Loucy (cell line): Measurements from ENCODE around the gene RECQL.

ENCODE experiments used
- H2AFZ ChIP-seq: fragments of 200-600 bp; sonication (generic); 2 replicates; pipeline ENCODE4 v1.6.0; 2016; ENCODE audit warnings: antibody characterized with exemption, mild to moderate bottlenecking, low read length, moderate library complexity
- H3F3A ChIP-seq: fragments of 200-600 bp; 2 replicates; pipeline ENCODE4 v1.6.0; 2016; ENCODE audit warnings: antibody characterized with exemption, low read depth, mild to moderate bottlenecking
- H3K27me3 ChIP-seq: fragments of 200-600 bp; sonication (generic); 2 replicates; pipeline ENCODE4 v1.6.1; 2014; ENCODE audit warnings: low read length, mild to moderate bottlenecking; ENCODE audit not compliant: insufficient read depth, poor library complexity, severe bottlenecking
- H3K36me3 ChIP-seq: fragments of 200-600 bp; sonication (generic); 2 replicates; pipeline ENCODE4 v1.6.1; 2016; ENCODE audit warnings: low read length; ENCODE audit not compliant: insufficient read depth
- H3K4me1 ChIP-seq: fragments of 200-600 bp; sonication (generic); 2 replicates; pipeline ENCODE4 v1.5.1; 2014; ENCODE audit warnings: low read length, mild to moderate bottlenecking; ENCODE audit not compliant: insufficient read depth, poor library complexity, severe bottlenecking
- H3K4me2 ChIP-seq: fragments of 200-600 bp; sonication (generic); 2 replicates; pipeline ENCODE4 v1.6.0; 2014; ENCODE audit warnings: antibody characterized with exemption, low read length, low read depth, mild to moderate bottlenecking; ENCODE audit not compliant: poor library complexity, severe bottlenecking
- H3K4me3 ChIP-seq: fragments of 200-600 bp; sonication (generic); 2 replicates; pipeline ENCODE4 v1.5.1; 2014; ENCODE audit warnings: low read length, mild to moderate bottlenecking, mixed read lengths; ENCODE audit not compliant: poor library complexity, severe bottlenecking
- H3K79me2 ChIP-seq: fragments of 200-600 bp; sonication (generic); 2 replicates; pipeline ENCODE4 v1.6.1; 2014; ENCODE audit warnings: low read length; ENCODE audit not compliant: insufficient read depth
- H3K9ac ChIP-seq: fragments of 200-600 bp; sonication (generic); 2 replicates; pipeline ENCODE4 v1.6.0; 2014; ENCODE audit warnings: mild to moderate bottlenecking, low read depth, low read length, moderate library complexity; ENCODE audit not compliant: poor library complexity, severe bottlenecking
- H3K9me2 ChIP-seq: fragments of 200-600 bp; sonication (generic); replicated peaks from 2 replicates; pipeline ENCODE4 v1.6.1; 2016; ENCODE audit warnings: low read depth, low read length, mixed read lengths
- H3K9me3 ChIP-seq: fragments of 200-600 bp; sonication (generic); 2 replicates; pipeline ENCODE4 v1.6.1; 2014; ENCODE audit warnings: mild to moderate bottlenecking, antibody characterized with exemption, low read length, low read depth; ENCODE audit not compliant: insufficient read depth
- H4K20me1 ChIP-seq: fragments of 200-600 bp; sonication (generic); 2 replicates; pipeline ENCODE4 v1.6.0; 2014; ENCODE audit warnings: antibody characterized with exemption, low read length, mild to moderate bottlenecking; ENCODE audit not compliant: insufficient read depth, poor library complexity, severe bottlenecking
- EZH2phosphoT487 ChIP-seq: fragments of 200-600 bp; IDR thresholded peaks from 2 replicates; pipeline ENCODE4 v1.6.1; 2018; ENCODE audit warnings: antibody characterized with exemption, mild to moderate bottlenecking, moderate library complexity, borderline replicate concordance
- TF ChIP-seq, protein P1 (sequence below): fragments of 200-600 bp; sonication (generic); conservative IDR thresholded peaks from 2 replicates; pipeline ENCODE4 v1.5.1; 2014; ENCODE audit warnings: mild to moderate bottlenecking, antibody characterized with exemption, low read length

Gene RECQL

GRCh38 chr12:21502872-21503271 is 1.4 kb upstream of the RECQL start:
- H2AFZ ChIP-seq: no peak overlapping the region
- H4K20me1 ChIP-seq: peaks cover 62% of the 10 kb centered on the region
- H3K9me3 ChIP-seq: no peaks in the 10 kb centered on the region
- no peak for TF ChIP-seq EZH2phosphoT487
- TF ChIP-seq, protein P1, sequence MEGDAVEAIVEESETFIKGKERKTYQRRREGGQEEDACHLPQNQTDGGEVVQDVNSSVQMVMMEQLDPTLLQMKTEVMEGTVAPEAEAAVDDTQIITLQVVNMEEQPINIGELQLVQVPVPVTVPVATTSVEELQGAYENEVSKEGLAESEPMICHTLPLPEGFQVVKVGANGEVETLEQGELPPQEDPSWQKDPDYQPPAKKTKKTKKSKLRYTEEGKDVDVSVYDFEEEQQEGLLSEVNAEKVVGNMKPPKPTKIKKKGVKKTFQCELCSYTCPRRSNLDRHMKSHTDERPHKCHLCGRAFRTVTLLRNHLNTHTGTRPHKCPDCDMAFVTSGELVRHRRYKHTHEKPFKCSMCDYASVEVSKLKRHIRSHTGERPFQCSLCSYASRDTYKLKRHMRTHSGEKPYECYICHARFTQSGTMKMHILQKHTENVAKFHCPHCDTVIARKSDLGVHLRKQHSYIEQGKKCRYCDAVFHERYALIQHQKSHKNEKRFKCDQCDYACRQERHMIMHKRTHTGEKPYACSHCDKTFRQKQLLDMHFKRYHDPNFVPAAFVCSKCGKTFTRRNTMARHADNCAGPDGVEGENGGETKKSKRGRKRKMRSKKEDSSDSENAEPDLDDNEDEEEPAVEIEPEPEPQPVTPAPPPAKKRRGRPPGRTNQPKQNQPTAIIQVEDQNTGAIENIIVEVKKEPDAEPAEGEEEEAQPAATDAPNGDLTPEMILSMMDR: no peak
- H3K4me2 ChIP-seq: peak overlapping the region; percentile 86
- H3K9me2 ChIP-seq: no peaks in the 10 kb centered on the region
- H3K36me3 ChIP-seq: peaks cover 6% of the 10 kb centered on the region; the same call in 1 of the 2 replicates
- peaks cover 63% of the 10 kb centered on the region for H3K4me1 ChIP-seq
- peak overlapping the region; percentile 91 for H3K4me3 ChIP-seq
- H3F3A ChIP-seq: no peaks in the 10 kb centered on the region
- H3K9ac ChIP-seq: peak overlapping the region; percentile 84
- no peaks in the 10 kb centered on the region for H3K27me3 ChIP-seq
- H3K79me2 ChIP-seq: peaks cover 91% of the 10 kb centered on the region

GRCh38 chr12:21502164-21502496 is 695 bp upstream of the RECQL start:
- Histone ChIP-seq H3K9ac (peak overlapping the region; percentile 84), H3K4me3 (peak overlapping the region; percentile 91), H3K4me1 (peaks cover 61% of the 10 kb centered on the region), H3K79me2 (peaks cover 85% of the 10 kb centered on the region), H4K20me1 (peaks cover 55% of the 10 kb centered on the region), H3K4me2 (peak overlapping the region; percentile 86), H3K27me3 (no peaks in the 10 kb centered on the region), H2AFZ (peak overlapping the region; percentile 98), H3K36me3 (peaks cover 2% of the 10 kb centered on the region; the same call in 1 of the 2 replicates), H3K9me3 (no peaks in the 10 kb centered on the region), H3K9me2 (no peaks in the 10 kb centered on the region), H3F3A (no peaks in the 10 kb centered on the region)
- no peak for TF ChIP-seq EZH2phosphoT487
- TF ChIP-seq, protein P1: no peak

- TF ChIP-seq EZH2phosphoT487: no peak
- TF ChIP-seq, protein P1: no peak
- Histone ChIP-seq H2AFZ (peak overlapping the region; percentile 91), H3K9me3 (no peaks in the 10 kb centered on the region), H3K79me2 (peaks cover 72% of the 10 kb centered on the region), H3K4me3 (peak overlapping the region; percentile 91), H3K9me2 (no peaks in the 10 kb centered on the region), H3K4me1 (peaks cover 56% of the 10 kb centered on the region), H3K27me3 (no peaks in the 10 kb centered on the region), H3K9ac (peak overlapping the region; percentile 68), H3F3A (no peaks in the 10 kb centered on the region), H3K4me2 (peak overlapping the region; percentile 77), H3K36me3 (peaks cover 5% of the 10 kb centered on the region; the same call in 1 of the 2 replicates), H4K20me1 (peaks cover 46% of the 10 kb centered on the region)
These were observed 613 bp downstream of the RECQL start for GRCh38 chr12:21500786-21501257.
